Stimulated activated CD4-positive, alpha-beta T cell treated with anti-CD3 and anti-CD28 coated beads, Interleukin-12 subunit alpha, Interleukin-12 subunit beta, amount 100 ng/mL, for 4 hours (primary cell): ENCODE results near the gene VWF.

Experiments
- DNase-seq: peaks from one replicate; pipeline ENCODE4 v3.0.0-alpha.2; 2020

The VWF gene

GRCh38 chr12:6056406-6057240, 67.8 kb downstream of the VWF start:
- peak; percentile 23 for DNase-seq

DNA sequence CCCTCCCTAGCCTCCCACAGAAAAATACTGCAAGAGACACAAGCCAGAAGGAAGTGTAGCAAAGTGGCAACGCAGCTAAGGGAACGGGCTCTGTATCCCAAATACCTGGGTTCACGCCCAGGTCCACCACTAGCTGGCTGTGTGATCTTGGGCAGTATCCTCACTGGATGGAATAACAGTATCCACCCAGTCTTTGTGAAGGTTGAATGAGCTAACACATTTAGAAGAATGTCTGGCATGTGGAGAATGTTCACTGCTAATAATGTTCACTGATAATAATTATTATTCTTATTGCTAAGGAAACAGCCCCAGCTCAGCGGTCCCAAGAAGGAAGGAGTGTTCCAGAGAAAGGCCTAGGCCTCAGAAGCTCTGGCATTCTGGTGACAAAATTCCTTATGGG, 70.9 kb downstream of the VWF start:
- no peak for DNase-seq

GRCh38 chr12:6052940-6053329, 71.5 kb downstream of the VWF start:
- no peak for DNase-seq

GRCh38 chr12:6052206-6052939, 72.1 kb downstream of the VWF start:
- no peak for DNase-seq

GRCh38 chr12:6049992-6050391, 74.5 kb downstream of the VWF start:
- no peak for DNase-seq

DNA sequence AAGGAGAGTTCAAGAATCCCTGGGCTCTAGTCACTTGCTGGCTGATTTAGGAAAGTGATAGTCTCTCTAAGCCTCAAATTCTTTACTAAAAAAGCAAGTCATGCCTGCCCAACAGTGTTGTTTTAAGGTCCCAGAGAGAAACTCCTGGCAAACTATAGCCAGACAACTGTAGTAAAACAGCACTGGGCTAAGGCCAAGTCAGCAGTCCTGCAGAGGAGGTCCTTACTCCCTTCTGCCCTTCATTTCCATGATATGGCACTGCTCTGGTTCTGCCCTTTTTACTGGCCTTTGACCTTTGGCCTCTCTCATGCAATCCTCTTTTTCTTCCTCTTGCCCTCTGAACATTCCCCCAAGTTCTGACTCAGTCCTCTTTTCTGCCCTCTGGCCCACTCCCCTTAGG, 74.9 kb downstream of the VWF start:
- no peak for DNase-seq

DNA sequence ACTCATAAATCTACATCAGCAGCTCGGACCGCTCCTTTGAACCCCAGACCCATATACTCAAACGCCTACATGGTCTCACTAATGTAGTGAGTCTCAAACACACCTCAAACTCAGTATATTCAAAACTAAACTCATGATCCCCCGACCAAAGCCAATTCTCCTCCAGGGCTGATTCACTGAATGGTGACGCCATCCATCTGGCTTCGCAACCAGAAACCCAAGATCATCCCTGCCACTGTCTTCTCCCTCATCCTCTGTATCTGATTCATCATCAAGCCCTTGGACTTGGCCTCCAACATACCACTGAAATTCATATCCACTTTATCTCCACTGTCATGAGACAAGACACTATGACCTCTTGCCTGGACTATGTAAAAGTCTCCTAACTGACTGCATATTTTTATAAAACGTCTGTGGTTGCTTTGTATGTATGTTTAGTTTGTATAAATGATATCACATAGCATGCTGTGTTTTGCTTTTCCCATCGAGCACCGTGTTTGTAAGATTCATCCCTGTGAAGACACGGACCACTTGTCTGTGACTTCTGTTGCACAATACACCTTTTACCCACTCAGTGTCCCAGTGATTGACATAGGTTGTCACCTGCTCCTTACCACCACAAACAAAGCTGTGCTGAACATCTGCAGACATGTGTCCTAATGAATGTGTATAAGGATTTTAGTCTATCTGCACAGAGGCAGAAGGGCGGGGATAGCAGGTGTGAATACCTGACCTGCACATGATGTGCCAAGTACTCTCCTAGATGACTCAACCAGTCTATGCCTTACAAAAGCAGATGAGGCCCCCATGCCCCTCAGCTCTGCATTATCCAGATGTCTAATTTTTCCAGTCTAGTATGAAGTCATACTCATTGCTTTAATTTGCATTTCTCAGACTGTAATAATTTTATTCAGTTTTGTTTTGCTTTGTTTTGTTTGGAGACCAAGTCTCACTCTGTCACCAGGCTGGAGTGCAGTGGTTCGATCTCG, 76.9 kb downstream of the VWF start:
- DNase-seq, result no peak

DNA sequence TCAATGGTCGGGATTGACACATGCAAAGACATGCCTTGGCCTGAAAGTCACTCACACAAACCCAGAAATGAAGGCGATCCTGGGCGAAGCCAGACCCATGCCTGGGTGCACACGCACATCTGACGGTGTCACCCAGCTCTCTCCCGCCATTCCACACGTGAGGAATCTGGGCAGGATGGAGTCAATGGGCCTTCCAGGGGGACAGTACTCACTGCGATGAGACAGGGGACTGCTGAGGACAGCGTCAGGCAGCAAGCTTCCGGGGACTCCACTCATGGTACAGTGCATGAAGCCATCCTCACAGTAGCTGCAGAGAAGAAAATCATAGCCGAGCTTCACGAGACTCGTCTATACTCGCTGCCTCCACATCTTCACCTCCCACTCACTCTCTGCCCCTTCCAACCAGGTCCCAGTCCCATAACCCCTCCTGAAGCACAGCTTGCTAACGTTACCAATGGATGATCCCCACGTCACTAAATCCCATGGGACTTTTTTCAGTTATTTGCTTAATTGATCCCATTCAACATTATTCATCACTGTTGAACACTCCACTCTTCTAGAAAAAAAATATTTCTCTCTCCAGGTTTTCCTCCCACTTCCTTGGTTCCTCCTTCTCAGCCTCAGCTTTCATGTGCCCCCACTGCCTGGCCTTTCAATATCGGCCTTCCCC, 77.8 kb downstream of the VWF start:
- DNase-seq, result no peak

DNA sequence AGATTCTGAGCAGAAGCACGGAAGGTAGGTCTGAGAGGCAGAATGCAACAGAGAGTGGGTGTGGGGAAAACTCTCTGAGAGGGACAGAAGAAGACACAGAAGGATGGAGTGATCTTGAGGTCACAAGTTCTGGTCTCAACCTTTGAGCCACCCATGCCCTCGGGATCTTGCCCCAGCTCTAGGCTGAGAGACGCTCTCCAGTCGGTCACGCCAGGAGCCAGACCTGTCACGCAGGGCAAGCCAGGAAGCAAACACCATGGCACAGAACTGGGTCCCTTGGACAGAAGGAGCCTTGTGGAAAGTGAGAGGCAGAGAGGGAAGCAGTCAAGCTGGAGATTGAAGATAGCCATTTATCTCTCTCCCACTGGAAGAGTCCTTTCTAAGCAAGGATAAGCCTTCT, 79.0 kb downstream of the VWF start:
- DNase-seq, result no peak

DNA sequence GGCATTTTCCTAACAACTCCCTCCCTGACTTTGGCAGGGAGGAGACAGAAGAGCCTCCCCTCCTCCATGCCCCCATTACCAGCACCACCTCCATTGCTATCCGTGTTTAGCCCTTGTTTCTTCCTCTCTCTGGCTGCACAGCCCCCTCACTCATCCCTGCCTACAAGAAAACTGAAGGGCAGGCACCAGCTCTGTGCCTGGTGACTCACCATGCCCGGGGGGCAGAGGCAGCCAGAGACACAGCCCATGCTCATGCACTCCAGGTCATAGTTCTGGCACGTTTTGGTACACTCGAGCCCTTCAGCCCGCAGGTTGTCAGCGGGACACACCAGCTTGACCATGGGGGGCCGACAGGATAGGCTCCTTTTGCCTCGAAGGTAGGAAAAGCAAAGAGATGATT, 80.4 kb downstream of the VWF start:
- DNase-seq, result no peak

GRCh38 chr12:6042446-6042845, 82.0 kb downstream of the VWF start:
- no peak for DNase-seq

DNA sequence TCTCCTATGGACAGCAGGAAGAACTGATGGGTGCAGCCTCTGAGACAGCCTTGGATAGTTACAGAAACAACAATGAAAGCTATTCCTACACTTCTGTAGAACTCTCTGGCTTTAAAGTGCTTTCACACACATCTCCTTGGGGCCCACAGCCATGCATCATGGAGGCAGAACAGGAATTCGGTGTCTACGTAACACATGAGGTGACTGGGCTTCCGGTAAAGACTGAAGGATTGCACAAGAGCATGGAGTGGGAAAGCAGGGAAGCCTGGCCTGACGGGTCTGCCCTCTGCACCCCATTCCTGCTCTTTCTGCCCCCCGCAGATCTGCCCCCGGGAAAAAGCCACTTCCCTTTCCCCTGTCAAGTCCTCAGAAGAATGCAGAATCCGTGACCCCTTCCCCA, 82.6 kb downstream of the VWF start:
- no peak for DNase-seq

DNA sequence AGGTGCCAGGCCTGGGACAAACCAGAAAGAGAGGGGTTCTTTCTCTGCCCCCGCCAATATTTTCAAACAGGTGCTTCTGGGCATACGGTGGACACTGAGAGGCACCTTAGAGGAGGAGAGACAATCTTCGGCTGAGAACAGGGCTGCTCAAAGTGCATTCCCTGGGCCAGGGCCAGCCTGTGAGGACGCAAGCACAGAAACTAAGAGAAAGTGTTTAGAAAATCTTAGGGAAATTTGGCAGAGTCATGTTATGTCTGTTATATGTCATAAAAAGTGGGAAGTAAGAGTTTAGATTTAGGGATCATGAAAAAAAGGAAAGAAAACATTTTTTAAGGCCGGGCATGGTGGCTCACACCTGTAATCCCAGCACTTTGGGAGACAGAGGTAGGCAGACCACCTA, 83.7 kb downstream of the VWF start:
- no peak for DNase-seq

- DNase-seq, result peak; percentile 31
Observed at GRCh38 chr12:6039894-6040601, 84.4 kb downstream of the VWF start.

DNA sequence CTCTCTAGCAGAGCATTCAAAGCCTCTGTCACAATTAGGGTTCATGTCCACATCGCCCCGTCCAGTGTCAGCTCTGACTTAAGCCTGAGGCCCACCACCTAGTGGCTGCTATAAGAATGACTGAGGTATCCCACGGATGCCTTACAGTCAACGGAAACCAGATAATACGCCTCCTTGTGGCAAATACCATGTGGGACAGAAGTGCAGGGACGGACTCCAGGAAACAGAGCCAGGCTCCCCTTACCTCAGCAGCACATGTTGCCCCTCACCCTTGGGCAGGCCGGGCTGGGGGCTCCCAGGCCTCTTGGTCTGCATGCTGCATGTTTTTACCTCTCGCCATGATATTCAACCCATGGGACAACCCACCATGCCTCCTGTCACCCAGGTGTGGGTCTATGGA, 86.3 kb downstream of the VWF start:
- DNase-seq, result peak; percentile 5

DNA sequence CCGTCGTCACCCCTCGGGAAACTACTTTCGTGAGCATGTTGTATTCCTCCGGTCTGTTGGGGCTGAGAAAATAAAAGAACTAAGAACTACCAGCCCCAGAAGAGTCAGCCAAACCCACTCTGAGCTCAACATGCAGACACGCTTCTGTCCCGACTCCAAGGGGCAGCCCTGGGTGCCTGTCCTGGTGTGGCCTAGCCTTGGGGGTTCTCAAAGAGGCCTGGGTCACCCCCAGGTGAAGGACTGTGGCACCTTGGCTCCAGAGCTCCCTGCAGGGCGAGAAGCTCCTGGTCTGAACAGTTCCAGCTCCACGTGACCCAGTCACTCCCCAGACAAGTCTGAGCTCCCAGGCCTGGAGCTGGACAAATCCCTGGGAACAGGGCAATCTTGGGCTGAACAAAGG, 87.0 kb downstream of the VWF start:
- DNase-seq, result no peak

DNA sequence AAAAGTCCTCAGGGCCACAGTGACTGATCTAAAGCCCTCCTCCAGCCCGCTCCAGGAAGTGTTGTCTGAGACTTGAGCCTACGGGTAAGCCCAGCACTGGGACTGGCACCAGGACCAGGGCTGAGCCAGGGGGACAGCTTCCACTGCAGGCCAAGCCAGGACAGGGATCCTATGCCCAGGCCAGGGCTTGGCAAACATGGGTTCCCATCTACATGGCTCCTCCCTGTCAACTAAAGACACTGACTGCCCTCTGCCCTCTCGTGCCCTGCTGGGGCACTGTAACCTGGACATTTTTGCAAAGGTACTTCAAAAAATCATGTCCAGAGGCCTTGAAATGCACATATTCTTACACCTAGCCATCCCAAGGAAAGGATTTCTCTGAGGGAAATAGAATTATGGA, 88.0 kb downstream of the VWF start:
- DNase-seq, result no peak

GRCh38 chr12:6034596-6034995, 89.9 kb downstream of the VWF start:
- DNase-seq, result no peak

- no peak for DNase-seq
Observed at GRCh38 chr12:6033546-6033945, 90.9 kb downstream of the VWF start.

DNA sequence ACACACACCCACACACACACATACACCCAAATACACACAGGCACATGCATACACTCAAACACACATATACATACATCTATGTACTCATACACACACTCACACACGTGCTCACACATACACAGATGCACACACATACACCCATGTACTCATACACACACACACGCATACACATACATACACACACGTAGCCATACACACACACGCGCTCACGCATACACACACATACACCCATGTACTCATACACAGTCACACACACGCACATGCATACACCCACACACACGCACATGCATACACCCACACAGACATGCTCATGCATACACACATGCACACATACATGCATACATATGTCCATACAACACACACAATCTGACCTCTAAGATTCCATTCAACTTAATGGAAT, 91.7 kb downstream of the VWF start:
- no peak for DNase-seq

- DNase-seq, result no peak
Observed at GRCh38 chr12:6031001-6031400, 93.5 kb downstream of the VWF start.

DNA sequence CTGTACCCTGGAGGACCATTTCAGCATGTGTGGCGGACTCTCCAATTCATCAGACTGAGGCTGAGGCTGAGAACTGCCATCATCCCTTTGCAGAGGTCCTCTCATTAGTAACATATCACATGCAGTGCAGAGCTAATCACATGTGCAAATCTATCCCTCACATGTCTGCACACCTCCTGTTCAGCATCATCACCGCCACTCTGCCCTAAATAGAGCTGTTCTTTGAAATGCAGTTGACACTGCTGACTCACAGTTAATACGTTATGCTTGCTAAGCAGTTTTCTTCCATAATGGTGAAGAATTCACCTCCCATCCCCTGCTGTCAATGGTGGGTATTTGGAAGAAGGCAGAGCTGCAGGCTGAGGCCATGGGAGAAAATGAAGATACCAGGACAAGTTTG, 94.4 kb downstream of the VWF start:
- DNase-seq, result no peak
